Measurements from ENCODE around the gene FYN. TPM values are rescaled to one million over a fixed set of nuclear protein-coding genes. Genes with fewer than 3 reads are reported as not detected.

FYN gene
- total and polyA plus RNA-seq, 2 of the 8 experiments (the other 6 are each of a cell fraction or from before 2014, with no cell fraction given), result 46.8 to 97.2 TPM

- no peak for TF ChIP-seq CTCF (IDR thresholded peaks at IDR 0.05; ENCODE audit: control extremely low read depth in 1 of 3, insufficient read depth in 1 of 3, low read depth in 1 of 3, low read length in 3 of 3)
Observed at GRCh38 chr6:111865909-111866546, 7.2 kb downstream of the FYN start (continued).
